Endothelial cell of umbilical vein (primary cell): ENCODE data around the gene KRT12. TPM values are rescaled to one million over a fixed set of nuclear protein-coding genes. Genes with fewer than 3 reads are reported as not detected.

ENCODE experiments used
- BruUV-seq: library from RNA; stranded (reverse); fragments of 400-500 nt; replicated peaks from 2 replicates; lab custom pipeline; 2021; lab: Mats Ljungman, UMichigan
- CTCF ChIA-PET: fragments of 300-600, 350-600 bp; sonication (Branson Sonifier 250); formaldehyde crosslinking; loops from one replicate; lab custom pipeline; 2021; ENCODE audit warnings: antibody characterized with exemption, inconsistent platforms; lab: Charles Lee
- POLR2A ChIA-PET: fragments of 300-600, 350-600 bp; sonication (Branson Sonifier 250); formaldehyde crosslinking; loops from one replicate; lab custom pipeline; 2021; ENCODE audit warnings: antibody characterized with exemption, inconsistent platforms; lab: Charles Lee
- DNase-seq: peaks from one replicate; pipeline ENCODE4 v3.0.0-alpha.2; 2011; ENCODE audit warnings: low read depth, low spot score
- FAIRE-seq: peaks from 2 replicates; lab custom pipeline; 2011; peaks lifted over from hg19 to GRCh38; lab: Jason Lieb, UNC
- H2AFZ ChIP-seq: 2 replicates; pipeline ENCODE4 v1.6.0; 2012; ENCODE audit warnings: low read depth, low read length, control low read depth, inconsistent platforms
- H3K27ac ChIP-seq: 2 replicates; pipeline ENCODE4 v1.5.1; 2011; ENCODE audit warnings: low read depth, mild to moderate bottlenecking, control low read depth, low read length, moderate library complexity; ENCODE audit not compliant: insufficient read depth
- H3K27me3 ChIP-seq, 2 experiments: 2 replicates each; pipeline versions ENCODE4 v1.6.0 to v1.6.1; 2011; ENCODE audit warnings: low read length in 2 of 2, mixed read lengths in 1 of 2; ENCODE audit not compliant: control insufficient read depth in 2 of 2, insufficient read depth in 2 of 2
- H3K36me3 ChIP-seq, 2 experiments: 2 replicates in 1 of 2; 3 replicates in 1 of 2; pipeline ENCODE4 v1.5.1; 2011; ENCODE audit warnings: low read length in 2 of 2, mild to moderate bottlenecking in 1 of 2, moderate library complexity in 1 of 2; ENCODE audit not compliant: control insufficient read depth in 2 of 2, insufficient read depth in 2 of 2; ENCODE audit errors: extremely low read depth in 1 of 2
- H3K4me1 ChIP-seq: 3 replicates; pipeline ENCODE4 v1.5.1; 2011; ENCODE audit warnings: mild to moderate bottlenecking, low read length; ENCODE audit not compliant: control insufficient read depth, insufficient read depth; ENCODE audit errors: extremely low read depth
- H3K4me2 ChIP-seq: 2 replicates; pipeline ENCODE4 v1.6.1; 2011; ENCODE audit warnings: low read length, control low read depth, mixed read lengths; ENCODE audit not compliant: insufficient read depth
- H3K4me3 ChIP-seq, 3 experiments: fragments of 200-600 bp in 1 of 3; sonication (generic), shearing (Covaris generic) in 1 of 3; replicated peaks in 1 of 3; 2 replicates each; pipeline ENCODE4 v1.5.1; 2011 to 2016; ENCODE audit warnings: control low read depth in 3 of 3, low read length in 3 of 3, mild to moderate bottlenecking in 2 of 3, inconsistent platforms in 1 of 3, low read depth in 1 of 3, moderate library complexity in 1 of 3; ENCODE audit not compliant: insufficient read depth in 1 of 3
- H3K79me2 ChIP-seq: 2 replicates; pipeline ENCODE4 v1.6.0; 2012; ENCODE audit warnings: low read length, inconsistent platforms; ENCODE audit not compliant: control insufficient read depth, insufficient read depth
- H3K9ac ChIP-seq: replicated peaks from 2 replicates; pipeline ENCODE3; 2011; ENCODE audit warnings: low read length, control low read depth; ENCODE audit not compliant: insufficient read depth; ENCODE audit errors: extremely low read depth
- H3K9me1 ChIP-seq: replicated peaks from 3 replicates; pipeline ENCODE4 v1.6.0; 2011; ENCODE audit warnings: mild to moderate bottlenecking, low read length; ENCODE audit not compliant: control insufficient read depth, insufficient read depth; ENCODE audit errors: extremely low read depth
- H3K9me3 ChIP-seq: replicated peaks from 2 replicates; pipeline ENCODE4 v1.5.1; 2012; ENCODE audit warnings: low read length, inconsistent platforms; ENCODE audit not compliant: control insufficient read depth, insufficient read depth
- H4K20me1 ChIP-seq: replicated peaks from 2 replicates; pipeline ENCODE3; 2011; ENCODE audit warnings: mild to moderate bottlenecking, low read length; ENCODE audit not compliant: control insufficient read depth, insufficient read depth; ENCODE audit errors: extremely low read depth
- CTCF ChIP-seq, 2 donors: IDR thresholded peaks; 1 replicate in 1 of 2; 2 replicates in 1 of 2; pipeline ENCODE4 v1.5.1; 2011; ENCODE audit warnings: low read length in 2 of 2, mild to moderate bottlenecking in 2 of 2, moderate library complexity in 2 of 2, control low read depth in 1 of 2, inconsistent platforms in 1 of 2, low read depth in 1 of 2; ENCODE audit not compliant: insufficient read depth in 1 of 2; ENCODE audit errors: extremely low read depth in 1 of 2
- EZH2 ChIP-seq: IDR thresholded peaks from 2 replicates; pipeline ENCODE4 v1.6.1; 2012; ENCODE audit warnings: borderline replicate concordance, low read depth, mild to moderate bottlenecking, moderate library complexity, low read length, inconsistent platforms; ENCODE audit not compliant: severe bottlenecking
- FOS ChIP-seq: IDR thresholded peaks from 2 replicates; pipeline ENCODE4 v1.6.1; 2011; ENCODE audit warnings: mild to moderate bottlenecking, low read length, moderate library complexity, borderline replicate concordance; ENCODE audit not compliant: insufficient read depth
- GATA2 ChIP-seq: IDR thresholded peaks from 2 replicates; pipeline ENCODE4 v1.7.0; 2011; ENCODE audit warnings: low read depth, mild to moderate bottlenecking, moderate library complexity, mixed read lengths, low read length; ENCODE audit not compliant: insufficient read length, insufficient read depth
- JUN ChIP-seq: IDR thresholded peaks from 2 replicates; pipeline ENCODE4 v1.6.1; 2011; ENCODE audit warnings: borderline replicate concordance, low read depth; ENCODE audit not compliant: insufficient read length, insufficient read depth
- MAX ChIP-seq: IDR thresholded peaks from 2 replicates; pipeline ENCODE4 v1.6.1; 2011; ENCODE audit not compliant: insufficient read depth, insufficient read length
- MYC ChIP-seq: IDR thresholded peaks from one replicate; pipeline ENCODE4 v1.6.1; 2011; ENCODE audit warnings: mild to moderate bottlenecking, low read depth, low read length
- POLR2A ChIP-seq: IDR thresholded peaks from 2 replicates; pipeline ENCODE4 v1.6.1; 2012; ENCODE audit warnings: low read depth, mild to moderate bottlenecking, control low read depth, low read length
- POLR2AphosphoS5 ChIP-seq: IDR thresholded peaks from 2 replicates; pipeline ENCODE4 v1.6.1; 2012; ENCODE audit warnings: low read depth, mild to moderate bottlenecking, control low read depth, low read length, moderate library complexity; ENCODE audit not compliant: insufficient read depth
- dilution Hi-C: fragments of 300-500 bp; cut with MboI; formaldehyde crosslinking; loops from one replicate; pipeline ENCODE4 v1.15.0; 2019; ENCODE audit warnings: low sequenced_read_pairs; ENCODE audit not compliant: extremely low pct_ligation_motif_present
- intact Hi-C: fragments of 100-400 bp; cut with micrococcal nuclease; formaldehyde crosslinking; loops from one replicate; pipeline ENCODE4 v1.10.0; 2022
- polyA plus RNA-seq, 4 experiments: library from polyadenylated mRNA; depleted of rRNA in 3 of 4; stranded (reverse) in 3 of 4; unstranded in 1 of 4; fragments of >200 nt; gene quantifications; 2 replicates each; pipeline versions ENCODE4 v1.2.1 to v1.2.3, GENCODE V29; 2011 to 2012; ENCODE audit warnings: missing spikeins in 1 of 4
- total RNA-seq: library from RNA; stranded (reverse); gene quantifications from 2 replicates; pipeline ENCODE4 v1.2.3, GENCODE V29; 2021

KRT12 gene
- total and polyA plus RNA-seq, 2 donors (not counting 3 experiments of a cell fraction or from before 2014, with no cell fraction given): not detected

- TF ChIP-seq GATA2 (no peak), FOS (no peak), CTCF (IDR thresholded peaks at IDR 0.05; ENCODE audit: extremely low read depth in 1 of 2, insufficient read depth in 1 of 2, low read depth in 1 of 2, low read length in 2 of 2) (no peak)
- no peak overlapping the region for H2AFZ ChIP-seq
- H3K27ac ChIP-seq: no peak overlapping the region
- no peak overlapping the region for H3K9ac ChIP-seq
- no peak overlapping the region for H3K4me3 ChIP-seq
- FAIRE-seq: no peak
- dilution Hi-C loops (no loop called here), intact Hi-C loops (no loop called here)
- ChIA-PET POLR2A (interaction anchor here (1.1 kb wide), 1 partner anchor 14 kb away, joined by 5 read pairs; no protein-coding TSS in a partner anchor), CTCF (interaction anchor here (1.0 to 1.8 kb wide), 4 partner anchors 10 to 24 kb away, joined by 3 to 6 read pairs (median 4); no protein-coding TSS in a partner anchor)
- no peaks in the 10 kb centered on the region for H3K4me1 ChIP-seq
- no TSS peak for BruUV-seq
- no peak for DNase-seq
- H3K79me2 ChIP-seq: no peaks in the 10 kb centered on the region
- no peaks in the 10 kb centered on the region for H3K9me1 ChIP-seq
- H3K4me2 ChIP-seq: no peak overlapping the region
- H3K36me3 ChIP-seq: no peaks in the 10 kb centered on the region
- H3K27me3 ChIP-seq: no peaks in the 10 kb centered on the region
- H4K20me1 ChIP-seq: no peaks in the 10 kb centered on the region
- H3K9me3 ChIP-seq: no peaks in the 10 kb centered on the region
Measured at GRCh38 chr17:40832840-40833239, 34.2 kb downstream of the KRT12 start.

GRCh38 chr17:40830085-40830776 is 36.8 kb downstream of the KRT12 start:
- H2AFZ ChIP-seq: no peak overlapping the region
- ChIA-PET CTCF (no interaction called here), POLR2A (no interaction called here)
- intact Hi-C loops: no loop called here
- H3K27ac ChIP-seq: no peak overlapping the region
- DNase-seq: no peak
- no peaks in the 10 kb centered on the region for H3K36me3 ChIP-seq
- no peaks in the 10 kb centered on the region for H3K9me1 ChIP-seq
- no peak overlapping the region for H3K4me3 ChIP-seq
- no peak for FAIRE-seq
- H3K79me2 ChIP-seq: no peaks in the 10 kb centered on the region
- dilution Hi-C loops: no loop called here
- H3K4me1 ChIP-seq: no peaks in the 10 kb centered on the region
- no peak overlapping the region for H3K4me2 ChIP-seq
- H3K9me3 ChIP-seq: no peaks in the 10 kb centered on the region
- no peaks in the 10 kb centered on the region for H3K27me3 ChIP-seq
- no peak overlapping the region for H3K9ac ChIP-seq
- no TSS peak for BruUV-seq
- H4K20me1 ChIP-seq: no peaks in the 10 kb centered on the region
- no peak for TF ChIP-seq JUN
- TF ChIP-seq MAX: no peak
- TF ChIP-seq POLR2AphosphoS5: no peak
- TF ChIP-seq EZH2: no peak
- no peak for TF ChIP-seq MYC
- TF ChIP-seq GATA2: no peak
- TF ChIP-seq CTCF (IDR thresholded peaks at IDR 0.05; ENCODE audit: extremely low read depth in 1 of 2, insufficient read depth in 1 of 2, low read depth in 1 of 2, low read length in 2 of 2): no peak
- TF ChIP-seq POLR2A: no peak
- TF ChIP-seq FOS: no peak
